ENCODE data around the gene NTNG1. TPM values are rescaled to one million over a fixed set of nuclear protein-coding genes. Genes with fewer than 3 reads are reported as not detected.

Gene NTNG1
- total RNA-seq, 1 donor from 2014 or later: not detected

GRCh38 chr1:107145637-107146036, 4.8 kb downstream of the NTNG1 start:
- no peaks in the 10 kb centered on the region for H3K9me3 ChIP-seq
- peaks cover under 1% of the 10 kb centered on the region for H3K27me3 ChIP-seq
- intact Hi-C loops (cut with DNase I): no loop called here

GRCh38 chr1:107147843-107148242, 7.0 kb downstream of the NTNG1 start:
- Histone ChIP-seq H3K27ac (no peak overlapping the region), H3K9me3 (no peaks in the 10 kb centered on the region), H3K36me3 (no peaks in the 10 kb centered on the region), H3K4me1 (no peaks in the 10 kb centered on the region), H3K27me3 (no peaks in the 10 kb centered on the region), H3K4me3 (no peak overlapping the region)
- TF ChIP-seq CTCF (IDR thresholded peaks at IDR 0.05): no peak
- no peak for DNase-seq (ENCODE audit: low spot score in 2 of 2)
- intact Hi-C loops (cut with DNase I): no loop called here

More at GRCh38 chr1:107145637-107146036, 4.8 kb downstream of the NTNG1 start:
- TF ChIP-seq CTCF (IDR thresholded peaks at IDR 0.05): no peak
- no peak for DNase-seq (ENCODE audit: low spot score in 2 of 2)
- no peaks in the 10 kb centered on the region for H3K36me3 ChIP-seq
- H3K4me1 ChIP-seq: peaks cover 3% of the 10 kb centered on the region in 2 donors
- H3K27ac ChIP-seq: no peak overlapping the region
- no peak overlapping the region for H3K4me3 ChIP-seq

GRCh38 chr1:107149946-107150345, 9.1 kb downstream of the NTNG1 start:
- no peak overlapping the region for H3K27ac ChIP-seq
- TF ChIP-seq CTCF (IDR thresholded peaks at IDR 0.05): no peak
- H3K27me3 ChIP-seq: no peaks in the 10 kb centered on the region
- H3K4me1 ChIP-seq: no peaks in the 10 kb centered on the region
- no peak overlapping the region for H3K4me3 ChIP-seq
- intact Hi-C loops (cut with DNase I): no loop called here
- DNase-seq (ENCODE audit: low spot score in 2 of 2): no peak
- no peaks in the 10 kb centered on the region for H3K9me3 ChIP-seq
- H3K36me3 ChIP-seq: no peaks in the 10 kb centered on the region

- Histone ChIP-seq H3K9me3 (no peaks in the 10 kb centered on the region), H3K4me1 (no peaks in the 10 kb centered on the region), H3K4me3 (no peak overlapping the region), H3K27me3 (no peaks in the 10 kb centered on the region), H3K36me3 (no peaks in the 10 kb centered on the region), H3K27ac (no peak overlapping the region)
- DNase-seq (ENCODE audit: low spot score in 2 of 2): no peak
- intact Hi-C loops (cut with DNase I): no loop called here
- no peak for TF ChIP-seq CTCF (IDR thresholded peaks at IDR 0.05)
Measured at GRCh38 chr1:107151295-107151694, 10.5 kb downstream of the NTNG1 start.

GRCh38 chr1:107152395-107152794, 11.6 kb downstream of the NTNG1 start:
- H3K9me3 ChIP-seq: no peaks in the 10 kb centered on the region

More at GRCh38 chr1:107152395-107152794, 11.6 kb downstream of the NTNG1 start:
- intact Hi-C loops (cut with DNase I): no loop called here
- Histone ChIP-seq H3K27me3 (no peaks in the 10 kb centered on the region), H3K4me3 (no peak overlapping the region), H3K4me1 (no peaks in the 10 kb centered on the region), H3K36me3 (no peaks in the 10 kb centered on the region), H3K27ac (no peak overlapping the region)
- TF ChIP-seq CTCF (IDR thresholded peaks at IDR 0.05): no peak
- DNase-seq (ENCODE audit: low spot score in 2 of 2): no peak

Measured in ascending aorta (tissue), 2 donors.